GM12865 (cell line): ENCODE data around the gene SPRY4.

Experiments
- DNase-seq: peaks from one replicate; pipeline ENCODE4 v3.0.0; 2010; ENCODE audit warnings: low read depth
- H3K4me3 ChIP-seq: 2 replicates; pipeline ENCODE4 v1.5.1; 2011; ENCODE audit warnings: mild to moderate bottlenecking, low read depth, low read length, control low read depth
- TF ChIP-seq, protein P1 (sequence below): IDR thresholded peaks from 2 replicates; pipeline ENCODE4 v1.5.1; 2011; ENCODE audit warnings: low read length, control low read depth, low read depth, inconsistent platforms; ENCODE audit not compliant: insufficient read depth; ENCODE audit errors: missing control alignments

SPRY4 gene

DNA sequence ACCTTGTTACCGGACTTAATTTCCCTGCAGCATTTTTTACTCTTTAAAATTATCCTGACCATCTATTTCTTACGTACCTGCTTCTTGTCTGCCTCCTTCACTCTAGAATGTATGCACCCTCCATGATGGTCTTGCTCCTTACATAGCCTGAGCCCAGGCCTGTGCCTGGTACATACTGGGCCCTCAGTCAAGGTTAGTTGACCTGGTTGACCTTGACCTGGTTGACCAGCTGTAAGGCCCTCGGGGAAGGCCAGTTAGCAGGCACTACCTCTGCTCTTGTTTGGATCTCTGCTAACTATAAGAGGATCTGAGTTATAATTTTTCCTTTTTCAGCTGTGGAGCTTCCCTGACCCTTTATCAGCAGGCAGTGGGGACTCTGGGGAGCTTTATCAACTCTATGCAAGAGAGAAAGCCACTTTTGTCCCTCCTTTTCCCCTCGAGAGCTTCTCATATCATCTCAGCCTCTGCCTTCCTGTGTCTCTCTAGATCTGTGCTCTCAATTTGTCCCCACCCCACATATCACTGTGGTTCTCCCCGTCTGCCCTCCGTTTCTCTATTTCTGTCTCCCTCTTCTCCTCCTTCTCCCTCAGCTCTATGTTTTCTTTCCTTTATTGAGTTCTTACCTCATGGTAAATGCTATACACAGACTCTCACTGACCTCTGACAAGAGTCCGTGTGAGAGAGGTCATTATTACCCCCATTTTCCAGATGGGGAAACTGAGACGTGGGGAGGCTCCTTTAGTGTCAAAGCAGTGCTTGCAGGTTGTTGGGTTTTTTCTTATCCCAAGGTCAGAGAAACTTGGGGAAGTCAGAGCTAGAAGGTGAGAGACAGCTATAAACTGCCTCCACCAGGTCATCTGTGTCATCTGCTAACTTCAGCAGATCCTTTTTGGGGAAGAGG lies 28.6 kb downstream of the SPRY4 start:
- DNase-seq = no peak
- no peak overlapping the region for H3K4me3 ChIP-seq
- TF ChIP-seq, protein P1, sequence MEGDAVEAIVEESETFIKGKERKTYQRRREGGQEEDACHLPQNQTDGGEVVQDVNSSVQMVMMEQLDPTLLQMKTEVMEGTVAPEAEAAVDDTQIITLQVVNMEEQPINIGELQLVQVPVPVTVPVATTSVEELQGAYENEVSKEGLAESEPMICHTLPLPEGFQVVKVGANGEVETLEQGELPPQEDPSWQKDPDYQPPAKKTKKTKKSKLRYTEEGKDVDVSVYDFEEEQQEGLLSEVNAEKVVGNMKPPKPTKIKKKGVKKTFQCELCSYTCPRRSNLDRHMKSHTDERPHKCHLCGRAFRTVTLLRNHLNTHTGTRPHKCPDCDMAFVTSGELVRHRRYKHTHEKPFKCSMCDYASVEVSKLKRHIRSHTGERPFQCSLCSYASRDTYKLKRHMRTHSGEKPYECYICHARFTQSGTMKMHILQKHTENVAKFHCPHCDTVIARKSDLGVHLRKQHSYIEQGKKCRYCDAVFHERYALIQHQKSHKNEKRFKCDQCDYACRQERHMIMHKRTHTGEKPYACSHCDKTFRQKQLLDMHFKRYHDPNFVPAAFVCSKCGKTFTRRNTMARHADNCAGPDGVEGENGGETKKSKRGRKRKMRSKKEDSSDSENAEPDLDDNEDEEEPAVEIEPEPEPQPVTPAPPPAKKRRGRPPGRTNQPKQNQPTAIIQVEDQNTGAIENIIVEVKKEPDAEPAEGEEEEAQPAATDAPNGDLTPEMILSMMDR = no peak

DNA sequence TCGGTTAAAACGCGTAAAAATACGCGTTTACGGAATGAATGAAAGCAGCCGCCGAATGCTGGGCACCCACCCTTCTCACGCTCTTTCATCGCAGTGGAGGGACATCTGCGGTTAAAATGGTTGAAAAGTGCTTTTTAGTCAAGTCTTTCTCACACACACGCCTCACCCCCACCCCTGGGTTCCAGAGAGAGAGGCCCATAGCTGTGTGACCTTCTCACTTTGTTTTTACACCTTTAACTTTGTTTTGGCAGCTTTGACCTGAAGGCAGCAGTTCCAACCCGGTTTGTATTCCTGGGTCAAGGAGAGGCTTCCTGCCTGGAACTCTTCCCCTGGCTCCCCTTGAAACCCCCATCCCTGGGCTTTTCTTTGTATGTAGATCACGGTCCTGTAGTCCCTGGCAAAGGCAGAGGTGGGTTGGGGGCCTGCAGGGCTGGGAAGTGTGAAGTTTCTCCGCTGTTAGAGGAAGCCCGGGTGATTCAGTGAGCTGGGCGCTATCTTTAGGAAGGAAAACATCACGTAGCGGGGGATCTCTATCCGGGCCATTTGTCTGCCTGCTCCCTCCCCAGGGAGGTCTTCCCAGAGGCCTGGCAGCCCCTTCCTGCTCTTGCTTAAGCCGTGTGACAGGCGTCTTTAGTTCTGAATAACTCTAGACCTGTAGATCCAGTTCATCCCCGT lies 29.6 kb downstream of the SPRY4 start:
- H3K4me3 ChIP-seq = no peak overlapping the region
- no peak for DNase-seq
- TF ChIP-seq, protein P1 = no peak

DNA sequence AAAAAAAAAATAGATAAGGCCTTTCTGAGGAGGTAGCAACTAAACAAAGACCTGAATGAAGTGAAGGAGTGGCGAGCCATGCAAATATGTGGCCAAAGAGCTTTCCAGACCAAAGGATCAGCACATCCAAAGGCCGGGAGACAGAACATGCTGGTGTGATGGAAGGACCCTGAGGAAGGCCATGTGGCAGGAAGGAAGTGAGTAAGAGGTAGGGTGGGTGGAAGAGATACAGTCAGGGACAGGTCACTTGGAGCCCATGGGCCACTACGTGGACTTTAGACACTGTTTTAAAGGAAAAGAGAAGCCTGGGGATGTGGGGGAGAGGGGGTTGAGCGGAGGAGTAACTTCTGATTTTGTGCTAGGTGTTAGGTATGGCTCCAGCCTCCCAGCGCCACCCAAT lies 31.3 kb downstream of the SPRY4 start:
- TF ChIP-seq, protein P1 = no peak
- no peak overlapping the region for H3K4me3 ChIP-seq
- DNase-seq = no peak

DNA sequence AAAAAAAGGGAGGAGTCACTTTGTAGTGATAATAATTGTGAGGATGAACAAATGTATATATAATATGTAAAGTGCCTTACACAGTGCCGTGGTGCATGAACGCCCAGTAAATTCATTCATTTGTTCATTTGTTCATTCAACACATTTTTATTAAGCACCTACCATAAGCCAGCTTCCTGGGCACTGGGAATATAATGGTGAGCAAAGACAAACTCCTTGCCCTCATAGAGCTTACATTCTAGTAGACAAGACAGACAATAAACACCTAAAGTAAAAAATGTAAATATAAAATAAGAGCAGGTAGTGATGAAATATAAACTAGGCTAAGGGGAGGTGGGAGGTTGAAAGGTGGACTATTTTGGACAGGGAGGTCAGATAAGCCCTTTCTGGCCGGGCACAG lies 32.0 kb downstream of the SPRY4 start:
- no peak overlapping the region for H3K4me3 ChIP-seq
- TF ChIP-seq, protein P1 = no peak
- DNase-seq = no peak

DNA sequence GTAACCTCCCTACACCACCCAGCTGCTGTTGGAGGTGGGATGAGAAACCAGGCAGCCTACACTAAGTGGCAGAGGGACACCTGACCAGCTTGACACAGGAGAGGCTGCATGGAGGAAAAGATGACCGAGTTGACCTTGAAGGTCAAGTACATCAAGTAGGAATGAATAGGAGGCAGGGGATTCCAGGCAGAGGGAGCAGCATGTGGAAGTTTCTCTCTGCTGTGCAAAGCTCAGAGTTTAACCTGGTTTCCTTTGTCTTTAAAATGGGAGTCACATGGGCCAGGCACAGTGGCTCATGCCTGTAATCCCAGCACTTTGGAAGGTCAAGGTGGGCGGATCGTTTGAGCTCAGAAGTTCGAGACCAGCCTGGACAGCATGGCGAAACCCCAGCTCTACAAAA lies 32.6 kb downstream of the SPRY4 start:
- TF ChIP-seq, protein P1 = no peak
- no peak for DNase-seq

DNA sequence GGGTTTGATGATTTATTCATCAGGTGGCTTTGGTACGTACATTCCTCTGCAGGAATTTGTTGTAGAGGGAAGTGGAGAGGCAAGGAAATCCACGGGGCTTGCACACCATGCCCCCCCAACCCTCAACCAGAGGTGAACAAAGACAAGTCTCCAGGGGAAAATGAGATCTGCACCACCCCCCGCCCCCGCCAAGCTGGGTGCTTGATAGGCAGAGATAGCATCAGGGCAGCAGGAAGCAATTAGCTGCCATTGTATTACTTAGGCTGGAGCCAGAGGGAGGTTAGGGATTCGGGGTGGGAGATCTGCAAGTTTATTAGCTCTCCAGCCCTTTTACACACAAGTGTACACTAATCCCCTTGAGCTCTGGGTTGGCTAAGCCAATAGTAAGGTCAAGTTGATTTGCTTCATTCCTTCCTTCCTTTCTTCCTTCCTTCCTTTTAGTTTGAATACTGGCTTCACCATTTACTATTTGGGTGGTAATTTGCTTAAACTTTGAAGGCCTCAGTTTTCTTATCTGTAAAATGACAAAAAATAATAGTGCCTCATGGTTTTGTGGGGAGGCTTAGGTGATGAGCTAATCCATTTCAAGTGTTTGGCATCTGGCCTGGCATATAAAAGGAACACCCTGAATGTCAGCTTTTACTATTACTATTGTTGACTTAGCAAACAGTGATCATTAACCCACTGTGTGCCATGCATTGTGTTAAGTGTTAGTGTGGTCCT lies 34.1 kb downstream of the SPRY4 start:
- no peak overlapping the region for H3K4me3 ChIP-seq
- no peak for DNase-seq
- TF ChIP-seq, protein P1 = no peak

More for the DNA sequence above, 32.6 kb downstream of the SPRY4 start:
- H3K4me3 ChIP-seq = no peak overlapping the region
